Stimulated activated CD4-positive, alpha-beta T cell treated with anti-CD3 and anti-CD28 coated beads, TNF-alpha, amount 100 ng/mL, for 48 hours (primary cell): ENCODE data around the gene KLK11.

ENCODE experiments used
- DNase-seq, 3 donors: peaks; one replicate each; pipeline ENCODE4 v3.0.0-alpha.2; 2020; ENCODE audit warnings: low read depth in 3 of 3

Gene KLK11, protein sequence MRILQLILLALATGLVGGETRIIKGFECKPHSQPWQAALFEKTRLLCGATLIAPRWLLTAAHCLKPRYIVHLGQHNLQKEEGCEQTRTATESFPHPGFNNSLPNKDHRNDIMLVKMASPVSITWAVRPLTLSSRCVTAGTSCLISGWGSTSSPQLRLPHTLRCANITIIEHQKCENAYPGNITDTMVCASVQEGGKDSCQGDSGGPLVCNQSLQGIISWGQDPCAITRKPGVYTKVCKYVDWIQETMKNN

DNA sequence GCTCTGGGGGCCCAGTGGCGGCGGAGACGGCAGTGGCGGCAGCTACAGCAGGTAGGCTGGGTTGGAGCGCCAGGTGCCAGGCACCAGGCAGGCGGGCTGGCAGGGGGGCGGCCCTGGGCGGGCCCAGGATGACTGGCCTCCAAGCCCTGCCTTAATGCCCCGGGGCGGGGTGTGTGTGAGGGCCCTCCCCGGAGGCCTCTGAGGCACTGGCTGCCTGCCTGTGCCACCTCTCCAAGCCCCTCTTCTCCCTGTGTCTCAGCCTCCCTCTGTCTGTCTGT, at the start of gene KLK11:
KLK11 (minus strand) TSS at position 63 of the 278 bp plus-strand sequence. CDS start 985 bp downstream, outside the sequence.
- no peak for DNase-seq

DNA sequence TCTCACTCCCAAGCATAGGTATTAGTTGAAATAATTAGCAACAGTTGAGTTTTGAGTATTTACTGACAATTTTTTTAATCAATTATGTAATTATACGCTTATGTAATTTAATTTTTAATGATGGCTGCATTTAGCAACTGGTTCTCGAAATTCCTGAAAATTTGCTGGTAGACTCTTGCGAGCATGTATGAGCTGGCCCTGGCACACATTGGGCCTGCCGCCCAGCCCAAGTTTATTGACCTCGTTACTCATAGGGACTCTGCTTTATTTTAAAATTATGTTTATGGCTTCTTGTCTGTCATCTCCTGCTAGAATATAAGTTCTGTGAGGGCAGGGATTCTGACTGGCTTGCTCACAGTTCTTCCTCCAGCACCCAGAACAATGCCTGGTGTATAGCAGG, 49.6 kb upstream of the KLK11 start:
- no peak for DNase-seq

DNA sequence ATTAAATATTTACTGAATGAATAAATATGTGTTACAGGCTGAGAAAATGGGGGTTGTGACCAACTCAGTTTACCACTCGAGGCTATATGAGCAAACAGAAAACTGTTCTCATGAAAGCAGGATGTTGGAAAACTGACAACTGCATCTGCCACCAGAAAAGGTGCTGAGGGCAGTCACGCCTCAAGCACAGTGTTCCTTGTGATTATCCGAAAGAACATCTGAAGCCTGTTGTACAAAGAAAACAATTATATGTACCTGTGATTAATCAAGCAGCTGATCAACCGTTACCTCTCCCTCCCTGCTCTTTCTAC, 44.6 kb upstream of the KLK11 start:
- DNase-seq = no peak

DNA sequence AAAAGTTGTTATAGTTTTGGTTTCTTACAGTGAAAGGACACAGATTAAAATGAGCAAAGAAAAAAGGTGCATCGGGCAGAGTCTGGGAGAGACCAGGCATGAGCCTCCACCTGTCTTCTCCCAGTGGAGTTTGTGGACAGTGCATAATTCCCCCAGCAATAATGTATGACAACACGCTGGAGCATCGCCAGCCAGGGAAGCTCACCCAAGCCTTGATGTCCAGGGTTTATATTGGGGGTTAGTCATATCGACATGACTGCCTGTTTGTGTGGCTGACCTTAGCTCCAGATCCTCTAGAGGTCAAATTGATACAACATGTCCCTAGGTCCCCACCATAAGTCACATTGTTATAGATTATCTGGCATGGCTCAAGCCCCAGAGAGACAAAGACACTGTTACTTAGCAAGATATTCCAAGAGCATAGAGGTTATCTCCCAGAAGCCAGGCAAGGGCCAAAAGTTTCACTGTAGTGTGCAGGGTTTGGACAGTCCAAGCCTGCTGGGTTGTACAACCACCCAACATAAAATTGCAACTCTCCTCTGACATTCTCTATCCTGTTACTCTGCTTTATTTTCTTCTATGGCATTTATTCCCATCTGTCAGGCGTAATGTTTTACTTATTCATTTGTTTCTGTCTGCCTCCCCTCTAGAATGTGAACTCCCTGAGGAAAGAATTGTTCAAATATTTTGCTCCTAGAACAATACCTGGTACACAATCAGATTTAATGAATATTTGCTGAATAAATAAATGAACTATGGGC, 44.1 kb upstream of the KLK11 start:
- no peak for DNase-seq

DNA sequence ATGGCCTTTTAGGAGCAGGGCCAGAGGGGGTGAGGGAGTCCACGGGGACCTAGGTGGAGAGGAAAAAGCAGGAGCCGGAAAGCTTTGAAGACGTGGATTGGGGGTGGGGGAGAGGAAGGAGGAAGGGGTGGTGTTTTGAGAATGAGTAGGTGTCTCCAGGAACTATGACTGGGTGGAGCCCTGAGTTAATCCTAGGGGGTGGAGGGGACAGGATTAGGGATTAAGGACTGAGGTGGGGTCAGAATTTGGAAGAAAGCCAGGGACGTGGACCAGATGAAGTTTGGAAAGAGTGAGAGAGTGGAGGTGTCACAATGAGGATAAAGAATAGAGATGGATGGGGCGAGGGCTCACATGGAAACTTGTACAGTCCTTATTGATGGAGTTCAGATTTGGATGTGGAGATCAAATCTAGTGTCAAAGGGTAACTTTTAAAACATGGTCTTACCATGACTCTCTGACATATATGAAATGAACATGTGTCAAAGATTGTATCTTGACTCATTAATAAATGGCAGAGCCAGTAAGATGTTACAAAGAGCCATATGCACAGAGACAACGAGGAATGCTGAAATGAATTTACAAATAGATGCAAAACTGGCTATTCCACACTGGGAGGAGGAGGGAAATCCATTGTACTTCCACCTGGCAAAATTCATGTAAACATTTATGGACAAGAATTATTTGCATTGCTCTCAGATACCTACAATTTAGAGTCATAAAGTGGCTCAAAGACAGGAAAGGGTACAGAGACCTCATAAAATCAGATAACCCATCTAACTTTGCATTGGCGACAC, 40.2 kb upstream of the KLK11 start:
- no peak for DNase-seq

DNA sequence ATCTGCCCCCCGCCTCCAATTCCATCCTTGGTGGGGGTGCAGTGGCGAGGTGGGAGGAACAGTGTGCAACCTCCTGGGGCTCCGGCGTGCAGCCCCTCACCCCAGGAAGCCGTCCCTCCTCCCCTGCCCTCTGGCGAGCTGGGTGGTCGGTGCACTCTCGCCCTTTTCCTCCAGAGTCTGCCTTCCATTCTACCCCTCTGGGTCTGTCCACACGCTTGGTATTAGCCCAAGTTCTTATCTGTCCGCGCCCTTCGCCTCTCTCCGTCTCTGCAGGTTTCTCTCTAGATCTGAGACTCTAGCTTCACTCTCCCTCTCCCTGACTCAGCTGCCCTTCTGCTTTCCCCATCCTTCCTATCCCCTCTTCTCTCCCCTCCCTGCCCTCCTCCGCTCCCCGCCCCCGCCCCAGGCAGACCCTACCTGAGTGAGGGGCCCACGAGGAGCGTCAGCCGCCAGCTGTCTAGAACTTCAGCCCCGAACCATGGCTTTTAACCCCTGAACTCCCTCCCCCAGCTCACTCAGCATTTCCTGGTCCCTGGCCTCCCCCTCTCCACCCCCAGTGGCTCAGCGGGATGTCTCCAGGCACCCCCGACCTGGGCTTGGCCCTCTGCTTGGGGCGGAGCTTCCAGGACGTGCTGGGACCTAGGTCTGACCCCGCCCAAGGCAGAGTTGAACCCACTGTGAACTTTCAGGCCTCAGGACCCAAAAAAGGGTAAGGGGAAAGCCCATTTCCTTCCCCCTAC, 39.0 kb upstream of the KLK11 start:
- DNase-seq = no peak

DNA sequence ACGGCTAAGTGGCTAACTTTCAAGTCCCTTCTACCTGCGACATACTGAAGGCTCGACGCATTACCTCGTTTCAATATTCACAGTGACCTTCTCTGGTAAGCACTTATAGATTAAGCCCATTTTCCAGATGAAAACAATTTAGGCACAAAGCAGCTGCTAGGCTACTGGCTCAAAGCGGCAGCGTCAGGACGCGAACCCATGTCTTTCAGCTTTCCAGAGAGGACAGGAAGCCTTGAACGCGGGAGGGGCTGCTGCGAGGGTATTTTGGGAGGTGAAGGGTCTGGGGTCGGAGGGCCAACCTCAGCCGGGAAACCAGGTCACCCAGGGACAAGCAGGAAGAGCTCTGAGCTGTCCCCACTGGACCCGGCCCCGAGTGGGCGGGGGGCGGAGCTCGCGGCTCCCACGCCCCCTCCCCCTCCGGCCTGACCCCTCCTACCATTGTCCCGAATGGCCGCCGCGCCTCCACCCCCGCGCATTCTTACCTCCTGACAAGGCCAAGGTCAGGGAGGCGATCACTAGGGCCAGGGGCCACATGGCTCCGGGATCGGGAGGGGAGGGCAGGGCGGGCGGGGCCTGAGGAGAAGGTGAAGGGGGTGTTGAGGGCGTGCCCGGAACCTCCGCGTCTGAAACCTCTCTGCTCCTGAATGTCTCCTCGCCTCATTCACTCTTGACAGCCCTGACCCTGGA, 38.3 kb upstream of the KLK11 start, which contains the start of gene KLK13:
KLK13 (minus strand) TSS at position 559 of the 687 bp plus-strand sequence; CDS start at position 534, 25 bp downstream.
- no peak for DNase-seq

DNA sequence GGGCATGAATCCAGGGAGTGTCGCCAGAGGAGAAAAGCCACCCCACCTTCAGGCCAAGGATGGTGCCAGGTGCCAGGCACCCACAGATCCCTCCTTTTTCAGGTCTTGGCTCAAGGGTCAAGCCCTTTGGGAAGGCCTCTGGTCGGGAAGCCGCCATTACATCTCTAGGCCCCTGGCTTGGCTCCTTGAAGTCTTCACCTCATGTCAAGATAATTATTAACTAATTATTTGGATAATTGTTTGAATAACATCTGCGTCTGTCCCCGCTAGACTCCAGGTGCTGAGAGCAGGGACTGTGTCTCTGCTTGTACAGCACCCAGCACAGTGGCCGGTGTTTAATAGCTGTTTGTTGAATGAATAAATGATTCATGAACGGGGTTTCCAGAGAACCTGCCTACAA, 37.2 kb upstream of the KLK11 start:
- no peak for DNase-seq

DNA sequence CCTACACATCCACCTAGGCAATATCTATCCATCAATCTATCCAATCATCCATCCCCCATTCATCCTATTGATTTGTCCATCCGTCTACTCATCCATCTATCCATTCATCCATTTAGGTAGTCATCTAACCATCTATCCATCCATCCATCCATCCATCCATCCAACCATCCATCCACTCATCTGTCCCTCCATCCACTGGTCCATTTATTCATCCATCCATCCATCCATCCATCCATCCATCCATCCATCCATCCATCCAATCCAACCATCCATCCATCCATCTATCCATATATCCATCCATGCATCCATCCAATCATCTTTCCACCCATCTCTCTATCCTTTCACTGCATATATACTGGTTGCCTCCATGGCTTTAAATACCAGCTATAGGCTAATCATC, 34.6 kb upstream of the KLK11 start:
- DNase-seq = no peak

DNA sequence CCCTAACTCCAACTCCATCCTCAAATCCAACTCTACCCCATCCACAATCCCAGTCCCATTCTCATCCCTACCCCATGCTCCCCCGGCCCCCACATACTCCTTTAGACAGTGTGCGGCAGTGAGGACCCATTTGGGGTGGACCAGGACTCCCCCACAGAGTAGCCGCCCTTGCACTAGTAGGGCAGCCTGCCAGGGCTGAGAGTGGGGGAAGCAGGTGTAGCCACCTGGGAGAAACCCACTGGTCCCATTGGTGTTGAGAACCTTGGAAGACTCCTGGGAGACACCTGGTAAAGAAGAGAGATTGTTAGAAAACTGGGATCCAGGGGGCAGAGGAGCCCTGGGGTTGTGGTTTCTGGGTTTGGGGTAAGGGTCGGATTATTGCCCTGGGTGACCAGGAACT, 33.9 kb upstream of the KLK11 start:
- DNase-seq = no peak

DNA sequence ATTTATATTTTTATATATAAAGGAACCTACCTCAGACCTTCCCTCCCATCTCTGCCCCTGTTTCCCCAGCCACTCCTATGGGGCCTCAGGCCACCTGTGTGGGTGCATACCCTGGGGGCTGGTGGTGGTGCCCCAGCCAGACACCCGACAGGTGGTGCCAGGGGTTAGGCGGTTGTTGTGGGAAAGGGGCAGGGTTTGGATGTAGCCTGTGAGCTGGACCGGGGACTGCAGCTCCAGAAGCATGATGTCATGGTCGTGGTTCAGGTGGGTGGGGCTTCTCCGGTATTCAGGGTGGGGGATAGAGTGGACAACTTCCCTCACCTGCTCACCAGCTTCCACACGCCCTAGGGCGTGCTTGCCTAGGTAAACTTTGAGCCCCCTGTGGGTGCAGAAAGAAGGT, 33.3 kb upstream of the KLK11 start:
- DNase-seq = no peak

DNA sequence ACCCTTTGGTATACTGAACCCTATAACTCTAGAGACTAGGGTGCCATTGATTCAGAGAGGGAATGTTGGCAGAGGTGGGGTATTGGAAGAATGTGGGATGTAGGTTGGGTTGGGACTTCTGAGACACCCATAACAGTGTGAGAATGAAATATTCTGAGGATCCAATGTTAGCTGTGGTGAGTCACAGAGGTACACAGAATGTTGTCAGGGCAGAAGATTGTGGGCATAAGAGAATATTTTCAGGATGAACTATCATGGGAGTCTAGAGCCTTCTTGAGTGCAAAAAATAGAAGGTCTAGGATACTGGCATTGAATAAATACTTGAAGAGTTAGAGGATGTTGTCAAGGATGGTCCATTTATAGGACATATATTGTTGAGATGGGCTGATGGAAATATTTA, 29.4 kb upstream of the KLK11 start:
- no peak for DNase-seq

DNA sequence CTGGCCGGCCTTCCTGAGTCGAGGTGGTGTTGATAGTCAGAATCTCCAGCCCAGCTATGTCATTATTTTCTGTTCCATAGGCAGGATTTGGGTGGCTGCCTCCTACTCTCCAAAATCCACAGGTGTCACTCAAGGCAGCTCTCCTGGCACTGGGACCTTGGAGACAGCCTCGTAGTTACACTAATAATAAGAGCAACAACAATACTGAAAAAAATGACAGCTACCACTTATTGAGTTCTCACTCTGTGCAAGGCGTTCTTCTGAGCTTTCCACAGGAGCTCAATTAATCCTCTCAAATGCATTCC, 20.6 kb upstream of the KLK11 start:
- DNase-seq = no peak

DNA sequence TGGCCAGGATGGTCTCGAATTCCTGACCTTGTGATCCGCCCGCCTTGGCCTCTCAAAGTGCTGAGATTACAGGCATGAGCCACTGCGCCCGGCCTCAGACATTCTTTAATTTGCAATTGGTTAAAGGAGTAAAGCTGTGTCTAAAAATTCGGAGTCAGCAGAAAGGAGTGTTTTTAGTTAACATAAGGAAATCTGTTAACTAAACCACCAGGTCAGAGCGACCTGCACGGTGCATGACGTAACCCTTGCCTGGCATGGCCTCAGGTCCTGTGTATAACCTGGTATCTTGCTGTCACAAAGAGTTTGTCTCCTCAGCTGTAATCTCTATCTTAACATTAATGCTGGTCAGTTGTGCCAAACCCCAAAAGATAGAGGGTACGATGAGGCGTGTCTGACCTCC, 17.9 kb upstream of the KLK11 start:
- no peak for DNase-seq

DNA sequence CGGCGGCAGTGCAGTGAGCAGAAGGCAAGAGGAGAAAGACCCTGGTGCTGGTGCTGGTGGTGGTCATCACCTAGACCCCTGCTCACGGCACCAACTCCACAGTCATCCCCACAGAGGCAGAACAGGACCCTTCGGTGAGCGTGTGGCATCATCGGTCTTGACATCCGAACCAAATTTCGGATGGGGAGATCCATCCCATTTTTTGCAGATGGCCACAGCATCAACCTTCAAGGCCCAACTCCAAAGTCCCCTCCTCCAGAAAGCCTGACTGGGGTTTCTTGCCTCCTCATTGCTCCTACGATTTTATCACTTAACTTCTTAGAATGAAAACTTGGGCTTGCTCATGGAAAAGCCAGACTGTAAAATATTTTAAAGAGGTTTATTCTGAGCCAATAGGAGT, 17.1 kb upstream of the KLK11 start:
- no peak for DNase-seq

DNA sequence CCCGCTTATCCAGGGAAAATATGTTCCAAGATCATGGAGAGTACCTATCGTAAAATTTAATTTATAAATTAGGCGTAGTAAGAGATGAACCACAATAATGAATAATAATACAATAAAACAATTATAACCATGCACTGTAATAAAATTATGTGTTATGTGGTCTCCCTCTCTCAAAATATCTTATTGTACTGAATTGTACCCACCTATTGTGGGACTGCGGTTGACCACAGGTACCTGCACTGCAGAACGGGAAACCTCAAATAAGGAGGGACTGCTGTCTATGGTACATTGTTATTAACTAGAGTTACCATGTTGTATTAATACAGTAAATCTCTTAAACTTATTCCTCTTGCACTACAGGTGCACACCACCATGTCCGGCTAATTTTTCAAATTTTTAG, 13.7 kb upstream of the KLK11 start:
- no peak for DNase-seq

DNA sequence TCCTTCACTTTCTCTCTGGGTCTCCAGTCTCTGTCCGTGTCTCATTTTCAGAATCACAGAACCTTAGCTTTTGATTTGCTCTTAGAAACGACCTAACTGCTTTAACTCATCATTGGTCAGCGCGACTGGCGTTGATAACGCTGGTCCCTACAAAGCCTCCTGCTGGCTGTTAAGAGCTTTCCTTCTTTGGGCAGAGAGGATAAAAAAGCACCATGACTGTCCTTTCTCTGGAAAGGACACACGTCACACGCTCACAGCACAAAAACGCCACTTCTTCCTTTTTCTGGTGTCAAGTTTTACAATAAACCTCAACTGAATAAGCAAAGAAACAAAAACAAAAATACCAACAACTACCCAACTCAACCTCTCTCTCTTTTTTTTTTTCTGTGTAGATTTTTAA, 10.1 kb upstream of the KLK11 start:
- no peak for DNase-seq

DNA sequence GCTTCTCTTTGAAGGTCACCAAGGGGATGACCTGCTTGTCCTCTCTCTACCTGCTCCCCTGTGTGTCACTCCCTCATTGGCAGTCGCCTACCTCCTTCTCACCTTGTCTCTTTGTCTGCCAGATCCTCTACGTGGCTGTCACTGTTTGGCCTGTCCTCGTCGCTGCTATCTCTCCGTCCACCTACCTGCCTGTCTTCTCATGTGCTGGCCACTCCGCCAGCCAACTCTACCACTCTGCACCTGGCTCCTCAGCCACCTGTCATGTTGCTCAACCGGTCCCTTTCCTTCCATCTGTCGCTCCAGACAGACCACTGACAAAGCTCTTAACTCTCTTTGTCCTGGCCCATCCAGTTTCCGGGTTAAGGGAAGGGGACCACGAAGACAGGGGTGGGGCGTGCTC, 8.3 kb upstream of the KLK11 start, which contains the start of gene KLK12:
KLK12 (minus strand) TSS at position 299 of the 400 bp plus-strand sequence. CDS start 381 bp downstream, outside the sequence.
- DNase-seq = no peak

DNA sequence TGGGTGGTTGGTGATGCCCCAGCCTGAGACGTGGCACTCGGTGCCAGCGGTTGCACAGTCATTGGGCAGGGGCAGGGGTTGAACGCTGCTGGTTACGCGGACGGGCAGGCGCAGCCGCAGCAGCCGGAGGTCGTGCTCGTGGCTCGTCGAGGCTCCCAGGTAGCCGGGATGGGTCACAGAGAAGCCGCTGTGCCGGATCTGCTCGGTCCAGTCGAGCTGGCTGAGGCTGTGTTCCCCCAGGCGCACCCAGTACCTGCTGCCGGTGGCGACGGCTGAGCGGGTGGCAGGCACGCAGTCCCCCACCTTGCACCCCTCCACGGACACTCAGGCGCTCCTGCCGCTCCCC, 5.4 kb upstream of the KLK11 start:
- no peak for DNase-seq

DNA sequence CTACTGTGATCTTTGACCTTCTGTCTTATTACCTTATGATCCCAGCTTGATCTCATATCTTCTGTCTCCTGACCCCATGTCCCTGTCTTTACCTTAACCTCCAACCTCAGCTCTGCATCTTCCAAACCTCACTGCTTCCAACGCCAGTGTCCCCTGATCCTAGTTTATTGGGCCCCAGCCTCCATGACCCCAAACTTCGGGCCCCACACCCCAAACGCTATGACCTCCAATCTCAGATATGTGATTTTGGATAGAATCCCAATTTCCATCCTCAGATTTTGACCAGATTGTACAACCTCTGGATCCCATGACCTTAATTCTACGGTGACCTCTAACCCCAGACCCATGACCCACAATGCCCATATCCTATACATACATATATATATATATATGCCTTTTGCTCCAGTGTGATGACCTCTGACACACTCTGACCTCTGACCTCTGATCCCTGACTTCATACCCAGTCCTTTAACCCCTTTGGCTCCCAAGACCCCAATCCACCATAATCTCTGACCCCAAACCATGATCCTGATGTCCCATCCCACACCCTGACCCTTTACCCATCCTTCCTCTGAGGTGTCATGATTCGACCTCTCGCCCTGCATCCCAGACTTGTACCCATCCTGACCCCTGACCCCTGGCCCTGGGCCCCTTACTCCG, 4.9 kb upstream of the KLK11 start:
- no peak for DNase-seq

DNA sequence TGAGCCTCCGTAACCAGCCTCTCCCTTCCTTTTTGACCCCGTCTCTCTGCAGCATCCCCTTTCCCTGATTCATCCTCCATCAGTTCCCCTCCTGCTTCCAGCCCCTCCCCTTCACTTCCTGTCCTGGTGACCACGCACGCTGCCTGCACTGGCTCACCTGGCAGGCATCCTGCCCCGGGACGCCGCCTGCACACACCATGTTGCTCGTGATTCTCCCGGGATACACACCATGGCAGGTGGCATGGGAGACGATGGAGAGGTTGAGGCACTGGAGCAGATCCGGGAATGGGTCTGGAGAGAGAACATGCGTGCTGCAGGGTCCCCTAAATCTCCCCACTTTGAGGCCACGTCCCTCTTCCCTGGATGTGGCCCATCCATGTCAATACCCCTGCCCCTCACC, 4.2 kb upstream of the KLK11 start:
- DNase-seq = no peak
